HepG2 (cell line): ENCODE data around the gene FRMPD2. TPM values are rescaled to one million over a fixed set of nuclear protein-coding genes. Genes with fewer than 3 reads are reported as not detected.

Source experiments
- ATAC-seq: fragments of 200-7000 bp; cut with Tn5 transposase; 3 replicates; pipeline ENCODE4 v1.9.1; 2020; ENCODE audit warnings: mild to moderate bottlenecking, moderate library complexity
- BruUV-seq: library from RNA; stranded (reverse); fragments of 400-500 nt; replicated peaks from 2 replicates; lab custom pipeline; 2021; lab: Mats Ljungman, UMichigan
- CTCF ChIA-PET: fragments of 300-600 bp; formaldehyde crosslinking; extraction: SDS; loops from one replicate; lab custom pipeline; 2021; ENCODE audit warnings: low total read pairs, inconsistent platforms, low intra/inter-chr PET ratio; lab: Yijun Ruan, JAX
- POLR2A ChIA-PET: fragments of 350-600 bp; sonication (Branson Sonifier 250); formaldehyde crosslinking; loops from one replicate; lab custom pipeline; 2020; ENCODE audit warnings: antibody characterized with exemption, inconsistent platforms; lab: Yijun Ruan, JAX
- DNase-seq: peaks from one replicate; pipeline ENCODE4 v3.0.0-alpha.2; 2015; ENCODE audit warnings: low spot score
- FAIRE-seq: peaks from 3 replicates; lab custom pipeline; 2011; peaks lifted over from hg19 to GRCh38; lab: Jason Lieb, UNC
- H2AFZ ChIP-seq: one replicate; pipeline ENCODE4 v1.6.1; 2011; ENCODE audit warnings: low read length, inconsistent platforms
- H3K27ac ChIP-seq: fragments of 300-600 bp; 3 replicates; pipeline ENCODE4 v1.8.0; 2011; ENCODE audit warnings: mixed run types, mild to moderate bottlenecking, mixed read lengths, low read length, inconsistent platforms; ENCODE audit not compliant: insufficient read depth; ENCODE audit errors: extremely low read length
- H3K27me3 ChIP-seq, 2 experiments: fragments of 200-600 bp in 1 of 2; 2 replicates in 1 of 2; 3 replicates in 1 of 2; pipeline versions ENCODE4 v1.6.0 to v1.8.0; 2011; ENCODE audit warnings: low read length in 2 of 2, mild to moderate bottlenecking in 2 of 2, moderate library complexity in 2 of 2, inconsistent platforms in 1 of 2; ENCODE audit not compliant: insufficient read depth in 2 of 2, control insufficient read depth in 1 of 2
- H3K36me3 ChIP-seq, 2 experiments: fragments of 200-600 bp in 1 of 2; replicated peaks in 1 of 2; 2 replicates in 1 of 2; 3 replicates in 1 of 2; pipeline versions ENCODE4 v1.5.1 to v1.8.0; 2011; ENCODE audit warnings: low read length in 2 of 2, inconsistent platforms in 1 of 2; ENCODE audit not compliant: insufficient read depth in 2 of 2, control insufficient read depth in 1 of 2
- H3K4me1 ChIP-seq: 2 replicates; pipeline ENCODE4 v1.5.1; 2012; ENCODE audit warnings: low read length, inconsistent platforms; ENCODE audit not compliant: insufficient read depth
- H3K4me2 ChIP-seq: 2 replicates; pipeline ENCODE4 v1.6.0; 2011; ENCODE audit warnings: low read depth, low read length, inconsistent platforms
- H3K4me3 ChIP-seq, 3 experiments: fragments of 200-600 bp in 1 of 3; sonication (generic), shearing (Covaris generic) in 1 of 3; replicated peaks in 1 of 3; 2 replicates each; pipeline ENCODE4 v1.5.1; 2011 to 2016; ENCODE audit warnings: low read length in 3 of 3, inconsistent platforms in 2 of 3, low read depth in 2 of 3, mild to moderate bottlenecking in 2 of 3, control low read depth in 1 of 3, mixed read lengths in 1 of 3; ENCODE audit not compliant: insufficient read depth in 1 of 3
- H3K79me2 ChIP-seq: one replicate; pipeline ENCODE4 v1.6.1; 2011; ENCODE audit warnings: low read length, inconsistent platforms; ENCODE audit not compliant: insufficient read depth
- H3K9ac ChIP-seq: 2 replicates; pipeline ENCODE4 v1.6.0; 2011; ENCODE audit warnings: mild to moderate bottlenecking, low read depth, low read length, inconsistent platforms; ENCODE audit not compliant: insufficient read depth
- H3K9me3 ChIP-seq: 2 replicates; pipeline ENCODE4 v1.5.1; 2012; ENCODE audit warnings: mild to moderate bottlenecking, low read length
- H4K20me1 ChIP-seq: 2 replicates; pipeline ENCODE4 v1.6.0; 2011; ENCODE audit warnings: inconsistent platforms, mild to moderate bottlenecking, low read length, moderate library complexity; ENCODE audit not compliant: insufficient read depth
- ATRX ChIP-seq: sonication (generic); formaldehyde crosslinking; IDR thresholded peaks from 2 replicates; pipeline ENCODE4 v1.4.0; 2020; ENCODE audit warnings: missing genetic modification reagents, borderline replicate concordance
- GATAD1 ChIP-seq: IDR thresholded peaks from 2 replicates; pipeline ENCODE4 v1.6.1; 2016; ENCODE audit warnings: missing genetic modification reagents, missing compliant biosample characterization
- GATAD2A ChIP-seq: IDR thresholded peaks from 2 replicates; pipeline ENCODE4 v1.6.1; 2016
- IRF2 ChIP-seq: IDR thresholded peaks from 2 replicates; pipeline ENCODE4 v1.6.1; 2018; ENCODE audit warnings: missing genetic modification reagents, missing compliant biosample characterization
- JUN ChIP-seq: sonication (generic); formaldehyde crosslinking; IDR thresholded peaks from 2 replicates; pipeline ENCODE4 v1.4.0; 2020; ENCODE audit warnings: mild to moderate bottlenecking, missing genetic modification reagents
- SMYD3 ChIP-seq: sonication (generic); formaldehyde crosslinking; IDR thresholded peaks from 2 replicates; pipeline ENCODE4 v1.8.1; 2023; ENCODE audit warnings: mild to moderate bottlenecking, missing genetic modification reagents
- TRIM24 ChIP-seq: sonication (generic); formaldehyde crosslinking; IDR thresholded peaks from 2 replicates; pipeline ENCODE4 v1.8.0; 2022; ENCODE audit warnings: mild to moderate bottlenecking, missing genetic modification reagents
- ZFP1 ChIP-seq: IDR thresholded peaks from 2 replicates; pipeline ENCODE4 v1.6.1; 2016
- ZSCAN31 ChIP-seq: sonication (generic); formaldehyde crosslinking; IDR thresholded peaks from 2 replicates; pipeline ENCODE4 v1.5.0; 2020; ENCODE audit warnings: low read depth, mild to moderate bottlenecking, missing genetic modification reagents
- WGBS: methylation state at CpG from one replicate; pipeline ENCODE4 v1.1.6; 2017; ENCODE audit warnings: low lambda C conversion rate; 5-methylcytosine and 5-hydroxymethylcytosine counted together
- in situ Hi-C: cut with HindIII; loops from 2 replicates; pipeline ENCODE4 v1.10.0; 2017; ENCODE audit warnings: low pct_unique_long_range_greater_than_20kb; ENCODE audit not compliant: extremely low pct_ligation_motif_present
- intact Hi-C: fragments of 100-400 bp; cut with micrococcal nuclease; formaldehyde crosslinking; loops from one replicate; pipeline ENCODE4 v1.10.0; 2022; ENCODE audit not compliant: unreplicated experiment
- polyA plus RNA-seq, 8 experiments: library from polyadenylated mRNA; depleted of rRNA in 3 of 8; stranded (reverse) in 7 of 8; unstranded in 1 of 8; fragments of >200 nt; fragmentation: Illumina TruSeq in 4 of 8; extraction: Trizol in 4 of 8; gene quantifications; 2 replicates each; pipeline versions ENCODE4 v1.2.1 to v1.2.3, GENCODE V29; 2011 to 2016; ENCODE audit warnings: low read depth in 4 of 8, missing spikeins in 1 of 8, mixed read lengths in 1 of 8; ENCODE audit not compliant: insufficient read depth in 1 of 8
- total RNA-seq, 5 experiments: library from RNA; depleted of rRNA; stranded (reverse); fragments of >200 nt; fragmentation: Illumina TruSeq; extraction: Trizol; gene quantifications; 2 replicates each; pipeline ENCODE4 v1.2.3, GENCODE V29; 2016; ENCODE audit warnings: low read depth in 1 of 5
- TF ChIP-seq, protein P1 (sequence below): IDR thresholded peaks from 2 replicates; pipeline ENCODE4 v1.6.1; 2012; ENCODE audit warnings: low read depth, low read length, improper control_type of control experiment
- TF ChIP-seq, protein P2 (sequence below): sonication (generic); formaldehyde crosslinking; IDR thresholded peaks from 2 replicates; pipeline ENCODE4 v1.5.1; 2020; ENCODE audit warnings: mild to moderate bottlenecking, missing genetic modification reagents, moderate library complexity
- TF ChIP-seq, protein P3 (sequence below): sonication (generic); formaldehyde crosslinking; IDR thresholded peaks from 2 replicates; pipeline ENCODE4 v1.4.0; 2020; ENCODE audit warnings: missing genetic modification reagents
- TF ChIP-seq, protein P4 (sequence below): sonication (generic); formaldehyde crosslinking; IDR thresholded peaks from 2 replicates; pipeline ENCODE4 v1.5.1; 2020; ENCODE audit warnings: missing genetic modification reagents, mild to moderate bottlenecking, borderline replicate concordance
- TF ChIP-seq, protein P5 (sequence below): sonication (generic); formaldehyde crosslinking; IDR thresholded peaks from 2 replicates; pipeline ENCODE4 v1.8.0; 2022; ENCODE audit warnings: low read depth, missing genetic modification reagents

Gene FRMPD2
- total and polyA plus RNA-seq, 2 of the 13 experiments (the other 11 are each of a cell fraction or from before 2014, with no cell fraction given) = 0.45 to 1.3 TPM

DNA sequence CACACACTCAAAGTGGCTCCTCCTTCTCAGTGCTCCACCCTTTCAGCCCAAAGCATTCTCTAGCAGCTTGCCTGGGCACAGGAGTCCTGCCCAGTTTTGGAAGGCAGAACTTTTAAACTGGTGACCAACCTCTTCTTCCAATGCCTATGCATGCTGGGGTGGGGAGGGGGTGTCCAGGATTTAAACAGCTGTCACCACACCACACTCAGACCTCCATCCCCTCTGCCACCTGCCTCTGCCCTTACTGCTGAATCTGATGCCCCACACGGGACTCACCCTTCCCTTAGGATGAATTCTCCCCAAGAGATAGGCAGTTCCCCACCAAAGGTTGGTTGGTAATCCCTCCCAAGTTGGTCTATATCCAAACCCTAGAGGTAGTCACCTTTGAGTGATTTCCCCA is 50.2 kb downstream of the FRMPD2 start:
- Histone ChIP-seq H4K20me1 (no peaks in the 10 kb centered on the region), H3K79me2 (no peaks in the 10 kb centered on the region), H3K4me3 (no peak overlapping the region), H3K9me3 (no peaks in the 10 kb centered on the region), H3K27ac (no peak overlapping the region), H2AFZ (no peak overlapping the region), H3K4me2 (no peak overlapping the region), H3K4me1 (no peaks in the 10 kb centered on the region), H3K27me3 (no peaks in the 10 kb centered on the region; a peak in 1 of 5 replicates), H3K36me3 (no peaks in the 10 kb centered on the region), H3K9ac (no peak overlapping the region)
- FAIRE-seq (no peak), ATAC-seq (no peak), DNase-seq (no peak)
- CTCF ChIA-PET = no interaction called here
- in situ Hi-C loops (no loop called here), intact Hi-C loops (no loop called here)
- no TSS peak for BruUV-seq
- POLR2A ChIA-PET = no interaction called here
- 29% methylated on average over 1 of the region's 1 CpG for WGBS
- TF ChIP-seq ZFP1 (no peak), IRF2 (no peak), TRIM24 (CRISPR knock-in tag) (no peak), SMYD3 (CRISPR knock-in tag) (no peak), GATAD2A (CRISPR knock-in tag) (no peak), ZSCAN31 (CRISPR knock-in tag) (no peak), JUN (CRISPR knock-in tag) (no peak), ATRX (CRISPR knock-in tag) (no peak), GATAD1 (CRISPR knock-in tag) (no peak)
- TF ChIP-seq, protein P1, sequence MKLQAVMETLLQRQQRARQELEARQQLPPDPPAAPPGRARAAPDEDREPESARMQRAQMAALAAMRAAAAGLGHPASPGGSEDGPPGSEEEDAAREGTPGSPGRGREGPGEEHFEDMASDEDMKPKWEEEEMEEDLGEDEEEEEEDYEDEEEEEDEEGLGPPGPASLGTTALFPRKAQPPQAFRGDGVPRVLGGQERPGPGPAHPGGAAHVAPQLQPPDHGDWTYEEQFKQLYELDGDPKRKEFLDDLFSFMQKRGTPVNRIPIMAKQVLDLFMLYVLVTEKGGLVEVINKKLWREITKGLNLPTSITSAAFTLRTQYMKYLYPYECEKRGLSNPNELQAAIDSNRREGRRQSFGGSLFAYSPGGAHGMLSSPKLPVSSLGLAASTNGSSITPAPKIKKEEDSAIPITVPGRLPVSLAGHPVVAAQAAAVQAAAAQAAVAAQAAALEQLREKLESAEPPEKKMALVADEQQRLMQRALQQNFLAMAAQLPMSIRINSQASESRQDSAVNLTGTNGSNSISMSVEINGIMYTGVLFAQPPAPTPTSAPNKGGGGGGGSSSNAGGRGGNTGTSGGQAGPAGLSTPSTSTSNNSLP = no peak
- TF ChIP-seq, protein P2, sequence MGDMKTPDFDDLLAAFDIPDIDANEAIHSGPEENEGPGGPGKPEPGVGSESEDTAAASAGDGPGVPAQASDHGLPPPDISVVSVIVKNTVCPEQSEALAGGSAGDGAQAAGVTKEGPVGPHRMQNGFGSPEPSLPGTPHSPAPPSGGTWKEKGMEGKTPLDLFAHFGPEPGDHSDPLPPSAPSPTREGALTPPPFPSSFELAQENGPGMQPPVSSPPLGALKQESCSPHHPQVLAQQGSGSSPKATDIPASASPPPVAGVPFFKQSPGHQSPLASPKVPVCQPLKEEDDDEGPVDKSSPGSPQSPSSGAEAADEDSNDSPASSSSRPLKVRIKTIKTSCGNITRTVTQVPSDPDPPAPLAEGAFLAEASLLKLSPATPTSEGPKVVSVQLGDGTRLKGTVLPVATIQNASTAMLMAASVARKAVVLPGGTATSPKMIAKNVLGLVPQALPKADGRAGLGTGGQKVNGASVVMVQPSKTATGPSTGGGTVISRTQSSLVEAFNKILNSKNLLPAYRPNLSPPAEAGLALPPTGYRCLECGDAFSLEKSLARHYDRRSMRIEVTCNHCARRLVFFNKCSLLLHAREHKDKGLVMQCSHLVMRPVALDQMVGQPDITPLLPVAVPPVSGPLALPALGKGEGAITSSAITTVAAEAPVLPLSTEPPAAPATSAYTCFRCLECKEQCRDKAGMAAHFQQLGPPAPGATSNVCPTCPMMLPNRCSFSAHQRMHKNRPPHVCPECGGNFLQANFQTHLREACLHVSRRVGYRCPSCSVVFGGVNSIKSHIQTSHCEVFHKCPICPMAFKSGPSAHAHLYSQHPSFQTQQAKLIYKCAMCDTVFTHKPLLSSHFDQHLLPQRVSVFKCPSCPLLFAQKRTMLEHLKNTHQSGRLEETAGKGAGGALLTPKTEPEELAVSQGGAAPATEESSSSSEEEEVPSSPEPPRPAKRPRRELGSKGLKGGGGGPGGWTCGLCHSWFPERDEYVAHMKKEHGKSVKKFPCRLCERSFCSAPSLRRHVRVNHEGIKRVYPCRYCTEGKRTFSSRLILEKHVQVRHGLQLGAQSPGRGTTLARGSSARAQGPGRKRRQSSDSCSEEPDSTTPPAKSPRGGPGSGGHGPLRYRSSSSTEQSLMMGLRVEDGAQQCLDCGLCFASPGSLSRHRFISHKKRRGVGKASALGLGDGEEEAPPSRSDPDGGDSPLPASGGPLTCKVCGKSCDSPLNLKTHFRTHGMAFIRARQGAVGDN = no peak
- TF ChIP-seq, protein P3, sequence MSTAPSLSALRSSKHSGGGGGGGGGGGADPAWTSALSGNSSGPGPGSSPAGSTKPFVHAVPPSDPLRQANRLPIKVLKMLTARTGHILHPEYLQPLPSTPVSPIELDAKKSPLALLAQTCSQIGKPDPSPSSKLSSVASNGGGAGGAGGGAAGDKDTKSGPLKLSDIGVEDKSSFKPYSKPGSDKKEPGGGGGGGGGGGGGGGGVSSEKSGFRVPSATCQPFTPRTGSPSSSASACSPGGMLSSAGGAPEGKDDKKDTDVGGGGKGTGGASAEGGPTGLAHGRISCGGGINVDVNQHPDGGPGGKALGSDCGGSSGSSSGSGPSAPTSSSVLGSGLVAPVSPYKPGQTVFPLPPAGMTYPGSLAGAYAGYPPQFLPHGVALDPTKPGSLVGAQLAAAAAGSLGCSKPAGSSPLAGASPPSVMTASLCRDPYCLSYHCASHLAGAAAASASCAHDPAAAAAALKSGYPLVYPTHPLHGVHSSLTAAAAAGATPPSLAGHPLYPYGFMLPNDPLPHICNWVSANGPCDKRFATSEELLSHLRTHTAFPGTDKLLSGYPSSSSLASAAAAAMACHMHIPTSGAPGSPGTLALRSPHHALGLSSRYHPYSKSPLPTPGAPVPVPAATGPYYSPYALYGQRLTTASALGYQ (CRISPR knock-in tag) = no peak
- TF ChIP-seq, protein P4, sequence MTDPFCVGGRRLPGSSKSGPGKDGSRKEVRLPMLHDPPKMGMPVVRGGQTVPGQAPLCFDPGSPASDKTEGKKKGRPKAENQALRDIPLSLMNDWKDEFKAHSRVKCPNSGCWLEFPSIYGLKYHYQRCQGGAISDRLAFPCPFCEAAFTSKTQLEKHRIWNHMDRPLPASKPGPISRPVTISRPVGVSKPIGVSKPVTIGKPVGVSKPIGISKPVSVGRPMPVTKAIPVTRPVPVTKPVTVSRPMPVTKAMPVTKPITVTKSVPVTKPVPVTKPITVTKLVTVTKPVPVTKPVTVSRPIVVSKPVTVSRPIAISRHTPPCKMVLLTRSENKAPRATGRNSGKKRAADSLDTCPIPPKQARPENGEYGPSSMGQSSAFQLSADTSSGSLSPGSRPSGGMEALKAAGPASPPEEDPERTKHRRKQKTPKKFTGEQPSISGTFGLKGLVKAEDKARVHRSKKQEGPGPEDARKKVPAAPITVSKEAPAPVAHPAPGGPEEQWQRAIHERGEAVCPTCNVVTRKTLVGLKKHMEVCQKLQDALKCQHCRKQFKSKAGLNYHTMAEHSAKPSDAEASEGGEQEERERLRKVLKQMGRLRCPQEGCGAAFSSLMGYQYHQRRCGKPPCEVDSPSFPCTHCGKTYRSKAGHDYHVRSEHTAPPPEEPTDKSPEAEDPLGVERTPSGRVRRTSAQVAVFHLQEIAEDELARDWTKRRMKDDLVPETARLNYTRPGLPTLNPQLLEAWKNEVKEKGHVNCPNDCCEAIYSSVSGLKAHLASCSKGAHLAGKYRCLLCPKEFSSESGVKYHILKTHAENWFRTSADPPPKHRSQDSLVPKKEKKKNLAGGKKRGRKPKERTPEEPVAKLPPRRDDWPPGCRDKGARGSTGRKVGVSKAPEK (CRISPR knock-in tag) = no peak
- TF ChIP-seq, protein P5, sequence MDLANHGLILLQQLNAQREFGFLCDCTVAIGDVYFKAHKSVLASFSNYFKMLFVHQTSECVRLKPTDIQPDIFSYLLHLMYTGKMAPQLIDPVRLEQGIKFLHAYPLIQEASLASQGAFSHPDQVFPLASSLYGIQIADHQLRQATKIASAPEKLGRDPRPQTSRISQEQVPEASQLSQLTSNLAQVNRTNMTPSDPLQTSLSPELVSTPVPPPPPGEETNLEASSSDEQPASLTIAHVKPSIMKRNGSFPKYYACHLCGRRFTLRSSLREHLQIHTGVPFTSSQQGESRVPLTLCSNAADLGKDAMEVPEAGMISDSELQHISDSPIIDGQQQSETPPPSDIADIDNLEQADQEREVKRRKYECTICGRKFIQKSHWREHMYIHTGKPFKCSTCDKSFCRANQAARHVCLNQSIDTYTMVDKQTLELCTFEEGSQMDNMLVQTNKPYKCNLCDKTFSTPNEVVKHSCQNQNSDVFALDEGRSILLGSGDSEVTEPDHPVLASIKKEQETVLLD (CRISPR knock-in tag) = no peak
